Measurements from ENCODE around the gene POU6F2.

Gene POU6F2

GRCh38 chr7:39501358-39501757 lies 523.6 kb downstream of the POU6F2 start:
- Histone ChIP-seq H2BK120ac (ENCODE audit: low read depth, low read length) (no peak overlapping the region), H3K9ac (ENCODE audit: low read depth, low read length, poor library complexity) (no peak overlapping the region), H3K27ac (replicated peaks; ENCODE audit: low read length) (no peak overlapping the region), H3K4me2 (ENCODE audit: insufficient read depth, low read length, poor library complexity, severe bottlenecking) (no peak overlapping the region), H3K9me3 (replicated peaks in 1 of 2; ENCODE audit: control insufficient read depth in 2 of 2, insufficient read depth in 1 of 2, low read depth in 1 of 2, low read length in 2 of 2) (no peaks in the 10 kb centered on the region), H4K8ac (ENCODE audit: low read depth, low read length) (no peak overlapping the region), H2BK12ac (ENCODE audit: low read length) (no peak overlapping the region), H3K18ac (ENCODE audit: low read length) (no peak overlapping the region), H3K4ac (ENCODE audit: low read length) (no peak overlapping the region), H3K23ac (ENCODE audit: low read depth, low read length, poor library complexity) (no peak overlapping the region), H3K4me1 (ENCODE audit: control insufficient read depth in 2 of 2, insufficient read depth in 1 of 2, low read depth in 1 of 2, low read length in 2 of 2) (no peaks in the 10 kb centered on the region), H3K4me3 (ENCODE audit: low read length in 2 of 2) (no peak overlapping the region), H2BK15ac (ENCODE audit: low read length) (no peak overlapping the region), H2AFZ (ENCODE audit: low read length) (no peak overlapping the region), H3K79me1 (ENCODE audit: low read depth, low read length) (no peaks in the 10 kb centered on the region), H3K27me3 (ENCODE audit: control insufficient read depth in 3 of 3, insufficient read depth in 3 of 3, low read depth in 1 of 3, low read length in 3 of 3) (peaks cover 0 to 11% (median 0%) of the 10 kb centered on the region in 3 experiments), H3K36me3 (replicated peaks in 1 of 2; ENCODE audit: control insufficient read depth in 2 of 2, insufficient read depth in 2 of 2, low read length in 2 of 2) (no peaks in the 10 kb centered on the region), H2AK5ac (ENCODE audit: low read depth, low read length) (no peak overlapping the region), H3K14ac (ENCODE audit: low read length) (no peak overlapping the region), H2BK5ac (ENCODE audit: low read length) (no peak overlapping the region), H4K91ac (ENCODE audit: low read depth, low read length, poor library complexity) (no peak overlapping the region)
- WGBS, 2 donors (ENCODE audit: extremely low coverage in 2 of 2, insufficient read length in 2 of 2, insufficient replicate concordance in 1 of 2) = no CpG with 5 or more reads among the region's 3 CpGs
- DNase-seq (ENCODE audit: low spot score) = no peak

DNA sequence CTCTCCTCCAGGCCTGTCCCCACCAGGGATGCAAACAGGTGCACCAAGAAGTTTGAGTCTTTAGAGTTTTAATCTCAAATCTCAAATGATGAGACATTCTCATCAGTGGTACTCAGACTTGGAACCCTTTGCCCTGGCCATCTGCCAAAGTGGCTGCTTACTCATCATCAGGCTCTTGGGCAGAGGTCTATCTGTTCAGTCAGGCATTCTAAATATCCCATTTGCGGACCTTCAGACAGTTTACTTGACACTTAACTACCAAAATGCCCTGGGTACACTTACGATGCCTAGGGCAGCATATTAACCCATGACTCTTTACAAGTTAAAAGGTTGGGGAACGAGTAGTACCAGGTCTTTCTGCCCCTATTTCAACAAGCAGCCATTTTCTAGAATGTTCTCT lies 527.3 kb downstream of the POU6F2 start:
- no peaks in the 10 kb centered on the region for H3K9me3 ChIP-seq (replicated peaks in 1 of 2; ENCODE audit: control insufficient read depth in 2 of 2, insufficient read depth in 1 of 2, low read depth in 1 of 2, low read length in 2 of 2)
- H3K79me1 ChIP-seq (ENCODE audit: low read depth, low read length) = no peaks in the 10 kb centered on the region
- H3K23ac ChIP-seq (ENCODE audit: low read depth, low read length, poor library complexity) = no peak overlapping the region
- no peak overlapping the region for H3K4me2 ChIP-seq (ENCODE audit: insufficient read depth, low read length, poor library complexity, severe bottlenecking)
- peaks cover 0 to 5% (median 0%) of the 10 kb centered on the region in 3 experiments for H3K27me3 ChIP-seq (ENCODE audit: control insufficient read depth in 3 of 3, insufficient read depth in 3 of 3, low read depth in 1 of 3, low read length in 3 of 3)
- no peak overlapping the region for H4K91ac ChIP-seq (ENCODE audit: low read depth, low read length, poor library complexity)
- H3K4ac ChIP-seq (ENCODE audit: low read length) = no peak overlapping the region
- H3K36me3 ChIP-seq (replicated peaks in 1 of 2; ENCODE audit: control insufficient read depth in 2 of 2, insufficient read depth in 2 of 2, low read length in 2 of 2) = no peaks in the 10 kb centered on the region
- no peak overlapping the region for H2BK15ac ChIP-seq (ENCODE audit: low read length)
- no peak overlapping the region for H3K14ac ChIP-seq (ENCODE audit: low read length)
- H2BK12ac ChIP-seq (ENCODE audit: low read length) = no peak overlapping the region
- H3K27ac ChIP-seq (replicated peaks; ENCODE audit: low read length) = no peak overlapping the region
- no peaks in the 10 kb centered on the region for H3K4me1 ChIP-seq (ENCODE audit: control insufficient read depth in 2 of 2, insufficient read depth in 1 of 2, low read depth in 1 of 2, low read length in 2 of 2)
- no peak overlapping the region for H3K9ac ChIP-seq (ENCODE audit: low read depth, low read length, poor library complexity)
- no peak overlapping the region for H3K4me3 ChIP-seq (ENCODE audit: low read length in 2 of 2)
- H2BK5ac ChIP-seq (ENCODE audit: low read length) = no peak overlapping the region
- H2AFZ ChIP-seq (ENCODE audit: low read length) = no peak overlapping the region
- H2AK5ac ChIP-seq (ENCODE audit: low read depth, low read length) = no peak overlapping the region
- no peak overlapping the region for H3K18ac ChIP-seq (ENCODE audit: low read length)
- H2BK120ac ChIP-seq (ENCODE audit: low read depth, low read length) = no peak overlapping the region
- H4K8ac ChIP-seq (ENCODE audit: low read depth, low read length) = no peak overlapping the region
- no CpG with 5 or more reads among the region's 3 CpGs for WGBS, 2 donors (ENCODE audit: extremely low coverage in 2 of 2, insufficient read length in 2 of 2, insufficient replicate concordance in 1 of 2)
- no peak for DNase-seq (ENCODE audit: low spot score)

DNA sequence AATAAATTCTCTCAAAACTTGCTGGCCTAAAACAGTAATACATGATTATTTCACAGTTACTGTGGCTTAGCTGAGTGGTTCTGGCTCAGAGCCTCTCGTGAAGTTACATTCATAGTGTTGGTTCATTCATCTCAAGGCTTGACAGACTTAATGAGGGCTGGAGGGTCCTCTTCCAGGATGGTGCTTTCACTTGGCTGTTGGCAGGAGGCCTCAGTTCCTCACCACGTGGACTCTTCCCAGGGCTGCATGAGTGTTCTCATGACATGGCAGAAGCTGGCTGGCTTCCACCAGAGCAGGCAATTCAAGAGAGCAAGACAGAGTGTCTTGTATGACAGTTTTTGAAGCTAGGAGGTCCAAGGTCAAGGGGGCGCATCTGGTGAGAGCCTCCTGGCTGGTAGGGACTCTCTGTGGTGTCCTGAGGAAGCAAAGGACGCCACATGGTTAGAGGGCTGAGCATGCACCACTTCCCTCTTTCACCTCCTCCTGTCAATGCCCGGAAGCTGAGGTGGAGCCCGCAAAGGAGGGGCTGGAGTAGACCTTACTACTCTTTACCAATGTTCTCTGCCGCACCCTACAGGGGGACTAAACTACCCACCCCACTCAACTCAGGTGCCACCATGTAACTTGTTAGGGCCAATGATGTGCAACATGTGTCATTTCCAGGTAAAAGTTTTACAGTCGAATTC lies 530.3 kb downstream of the POU6F2 start:
- Histone ChIP-seq H3K4me2 (ENCODE audit: insufficient read depth, low read length, poor library complexity, severe bottlenecking) (no peak overlapping the region), H4K91ac (ENCODE audit: low read depth, low read length, poor library complexity) (no peak overlapping the region), H3K27ac (replicated peaks; ENCODE audit: low read length) (no peak overlapping the region), H3K9me3 (replicated peaks in 1 of 2; ENCODE audit: control insufficient read depth in 2 of 2, insufficient read depth in 1 of 2, low read depth in 1 of 2, low read length in 2 of 2) (no peaks in the 10 kb centered on the region), H3K27me3 (ENCODE audit: control insufficient read depth in 3 of 3, insufficient read depth in 3 of 3, low read depth in 1 of 3, low read length in 3 of 3) (no peaks in the 10 kb centered on the region), H2BK12ac (ENCODE audit: low read length) (no peak overlapping the region), H3K23ac (ENCODE audit: low read depth, low read length, poor library complexity) (no peak overlapping the region), H4K8ac (ENCODE audit: low read depth, low read length) (peak overlapping the region; percentile 19), H2AFZ (ENCODE audit: low read length) (no peak overlapping the region), H2BK5ac (ENCODE audit: low read length) (no peak overlapping the region), H3K79me1 (ENCODE audit: low read depth, low read length) (no peaks in the 10 kb centered on the region), H3K18ac (ENCODE audit: low read length) (no peak overlapping the region), H2AK5ac (ENCODE audit: low read depth, low read length) (no peak overlapping the region), H2BK15ac (ENCODE audit: low read length) (no peak overlapping the region), H3K9ac (ENCODE audit: low read depth, low read length, poor library complexity) (no peak overlapping the region), H3K36me3 (replicated peaks in 1 of 2; ENCODE audit: control insufficient read depth in 2 of 2, insufficient read depth in 2 of 2, low read length in 2 of 2) (no peaks in the 10 kb centered on the region), H3K4me1 (ENCODE audit: control insufficient read depth in 2 of 2, insufficient read depth in 1 of 2, low read depth in 1 of 2, low read length in 2 of 2) (no peaks in the 10 kb centered on the region), H3K4ac (ENCODE audit: low read length) (no peak overlapping the region), H3K14ac (ENCODE audit: low read length) (no peak overlapping the region), H3K4me3 (ENCODE audit: low read length in 2 of 2) (no peak overlapping the region), H2BK120ac (ENCODE audit: low read depth, low read length) (no peak overlapping the region)
- no peak for DNase-seq (ENCODE audit: low spot score)
- WGBS, 2 donors (ENCODE audit: extremely low coverage in 2 of 2, insufficient read length in 2 of 2, insufficient replicate concordance in 1 of 2) = no CpG with 5 or more reads among the region's 8 CpGs

GRCh38 chr7:39509436-39509835 lies 531.7 kb downstream of the POU6F2 start:
- H3K79me1 ChIP-seq (ENCODE audit: low read depth, low read length) = no peaks in the 10 kb centered on the region
- H3K14ac ChIP-seq (ENCODE audit: low read length) = no peak overlapping the region
- H3K9ac ChIP-seq (ENCODE audit: low read depth, low read length, poor library complexity) = no peak overlapping the region
- H2AK5ac ChIP-seq (ENCODE audit: low read depth, low read length) = no peak overlapping the region
- H4K8ac ChIP-seq (ENCODE audit: low read depth, low read length) = no peak overlapping the region
- H3K4me3 ChIP-seq (ENCODE audit: low read length in 2 of 2) = no peak overlapping the region
- no peak for DNase-seq (ENCODE audit: low spot score)
- H3K4me2 ChIP-seq (ENCODE audit: insufficient read depth, low read length, poor library complexity, severe bottlenecking) = no peak overlapping the region
- no peak overlapping the region for H2BK12ac ChIP-seq (ENCODE audit: low read length)
- no peak overlapping the region for H3K18ac ChIP-seq (ENCODE audit: low read length)
- WGBS, 2 donors (ENCODE audit: extremely low coverage in 2 of 2, insufficient read length in 2 of 2, insufficient replicate concordance in 1 of 2) = no CpG with 5 or more reads among the region's 4 CpGs
- H3K27ac ChIP-seq (replicated peaks; ENCODE audit: low read length) = no peak overlapping the region
- no peak overlapping the region for H2BK5ac ChIP-seq (ENCODE audit: low read length)
- H3K4ac ChIP-seq (ENCODE audit: low read length) = no peak overlapping the region
- H3K9me3 ChIP-seq (replicated peaks in 1 of 2; ENCODE audit: control insufficient read depth in 2 of 2, insufficient read depth in 1 of 2, low read depth in 1 of 2, low read length in 2 of 2) = no peaks in the 10 kb centered on the region
- H3K27me3 ChIP-seq (ENCODE audit: control insufficient read depth in 3 of 3, insufficient read depth in 3 of 3, low read depth in 1 of 3, low read length in 3 of 3) = no peaks in the 10 kb centered on the region
- H2AFZ ChIP-seq (ENCODE audit: low read length) = no peak overlapping the region
- no peak overlapping the region for H4K91ac ChIP-seq (ENCODE audit: low read depth, low read length, poor library complexity)
- no peak overlapping the region for H3K23ac ChIP-seq (ENCODE audit: low read depth, low read length, poor library complexity)
- no peaks in the 10 kb centered on the region for H3K36me3 ChIP-seq (replicated peaks in 1 of 2; ENCODE audit: control insufficient read depth in 2 of 2, insufficient read depth in 2 of 2, low read length in 2 of 2)
- H3K4me1 ChIP-seq (ENCODE audit: control insufficient read depth in 2 of 2, insufficient read depth in 1 of 2, low read depth in 1 of 2, low read length in 2 of 2) = no peaks in the 10 kb centered on the region
- no peak overlapping the region for H2BK15ac ChIP-seq (ENCODE audit: low read length)
- no peak overlapping the region for H2BK120ac ChIP-seq (ENCODE audit: low read depth, low read length)

Measured in neuronal stem cell (in vitro differentiated cells).